ENCODE data around the gene KIFBP.
"Not testable (repeated sequence)": the region's sequence is repeated elsewhere in the genome, so short reads cannot be mapped to it uniquely, and the experiment has no call there.

The KIFBP gene

DNA sequence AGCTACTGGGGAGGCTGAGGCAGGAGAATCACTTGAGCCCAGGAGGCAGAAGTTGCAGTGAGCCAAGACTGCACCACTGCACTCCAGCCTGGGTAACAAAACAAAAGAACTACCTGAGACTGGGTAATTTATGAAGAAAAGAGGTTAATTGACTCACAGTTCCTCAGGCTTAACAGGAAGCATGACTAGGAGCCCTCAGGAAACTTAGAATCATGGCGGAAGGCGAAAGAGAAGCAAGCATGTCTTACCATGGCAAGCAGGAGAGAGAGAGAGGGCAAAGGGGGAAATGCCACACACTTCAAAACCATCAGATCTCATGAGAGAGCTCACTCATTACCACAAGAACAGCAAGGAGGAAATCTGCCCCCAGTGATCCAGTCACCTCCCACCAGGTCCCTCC is 24.2 kb downstream of the KIFBP start:
- DNase-seq; H3K4me3 Mint-ChIP-seq; ATAC-seq (replicated peaks); H3K9me3 Mint-ChIP-seq; H3K27me3 Mint-ChIP-seq; H3K4me1 Mint-ChIP-seq (ENCODE audit: low read depth in 2 of 2): not testable (repeated sequence)
- Mint-ChIP-seq H3K27ac (peak overlapping the region in 1 of 2 donors; percentile 22), H3K36me3 (ENCODE audit: insufficient read depth) (peaks cover 21% of the 10 kb centered on the region)

DNA sequence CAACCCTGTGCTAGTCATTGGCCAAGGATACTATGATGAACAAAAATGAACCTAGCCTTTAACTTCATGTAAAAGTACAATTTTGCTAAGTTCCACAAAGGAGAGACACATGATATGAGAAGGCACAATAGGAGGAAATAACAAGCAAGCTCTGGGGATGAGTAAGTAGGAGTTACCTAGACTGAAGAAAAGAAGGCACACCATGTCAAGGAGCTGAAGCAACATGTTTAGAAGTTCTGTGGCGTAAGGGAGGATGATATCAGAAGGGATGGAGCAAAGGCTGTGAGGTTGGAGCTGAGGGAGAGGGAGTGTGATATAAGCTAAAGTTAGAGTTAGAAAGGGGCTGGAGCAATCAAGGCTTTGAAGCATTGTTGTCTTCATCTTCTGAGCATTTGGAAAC is 25.6 kb downstream of the KIFBP start:
- DNase-seq = no peak
- peaks cover 0 to 3% of the 10 kb centered on the region in 2 donors for H3K4me1 Mint-ChIP-seq (ENCODE audit: low read depth in 2 of 2)

GRCh38 chr10:69018613-69019012 is 30.0 kb downstream of the KIFBP start:
- Mint-ChIP-seq H3K4me3 (no peak overlapping the region), H3K27ac (no peak overlapping the region), H3K9me3 (no peaks in the 10 kb centered on the region), H3K27me3 (no peaks in the 10 kb centered on the region), H3K4me1 (ENCODE audit: low read depth in 2 of 2) (peaks cover 0 to 2% of the 10 kb centered on the region in 2 donors), H3K36me3 (ENCODE audit: insufficient read depth) (peaks cover 6% of the 10 kb centered on the region)
- ATAC-seq (replicated peaks) = no peak
- no peak for DNase-seq

More for the DNA sequence above, 25.6 kb downstream of the KIFBP start:
- peaks cover 16% of the 10 kb centered on the region for H3K36me3 Mint-ChIP-seq (ENCODE audit: insufficient read depth)
- H3K4me3 Mint-ChIP-seq = no peak overlapping the region
- H3K9me3 Mint-ChIP-seq = no peaks in the 10 kb centered on the region
- H3K27me3 Mint-ChIP-seq = no peaks in the 10 kb centered on the region
- no peak for ATAC-seq (replicated peaks)
- H3K27ac Mint-ChIP-seq = no peak overlapping the region

DNA sequence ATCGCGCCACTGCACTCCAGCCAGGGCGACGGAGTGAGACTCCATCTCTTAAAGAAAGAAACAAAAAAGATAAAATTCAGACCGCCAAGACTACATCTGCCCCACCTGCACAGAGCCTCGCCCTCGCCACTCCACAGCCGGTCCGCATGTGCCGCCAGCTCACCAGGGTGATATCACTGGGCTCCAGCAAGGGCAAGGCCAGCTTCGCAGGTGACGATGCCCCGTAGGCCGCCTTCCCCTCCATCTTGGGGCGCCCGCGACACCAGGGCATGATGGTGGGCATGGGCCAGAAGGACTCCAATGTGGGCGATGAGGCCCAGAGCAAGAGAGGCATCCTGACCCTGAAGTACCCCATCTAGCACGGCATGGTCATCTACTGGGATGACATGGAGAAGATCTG is 34.0 kb downstream of the KIFBP start:
- H3K4me1 Mint-ChIP-seq (ENCODE audit: low read depth in 2 of 2) = peaks cover 4 to 8% of the 10 kb centered on the region in 2 donors
- H3K4me3 Mint-ChIP-seq = no peak overlapping the region
- no peaks in the 10 kb centered on the region for H3K27me3 Mint-ChIP-seq
- DNase-seq (no peak), ATAC-seq (replicated peaks) (no peak)
- no peaks in the 10 kb centered on the region for H3K36me3 Mint-ChIP-seq (ENCODE audit: insufficient read depth)
- no peaks in the 10 kb centered on the region for H3K9me3 Mint-ChIP-seq
- H3K27ac Mint-ChIP-seq = no peak overlapping the region

DNA sequence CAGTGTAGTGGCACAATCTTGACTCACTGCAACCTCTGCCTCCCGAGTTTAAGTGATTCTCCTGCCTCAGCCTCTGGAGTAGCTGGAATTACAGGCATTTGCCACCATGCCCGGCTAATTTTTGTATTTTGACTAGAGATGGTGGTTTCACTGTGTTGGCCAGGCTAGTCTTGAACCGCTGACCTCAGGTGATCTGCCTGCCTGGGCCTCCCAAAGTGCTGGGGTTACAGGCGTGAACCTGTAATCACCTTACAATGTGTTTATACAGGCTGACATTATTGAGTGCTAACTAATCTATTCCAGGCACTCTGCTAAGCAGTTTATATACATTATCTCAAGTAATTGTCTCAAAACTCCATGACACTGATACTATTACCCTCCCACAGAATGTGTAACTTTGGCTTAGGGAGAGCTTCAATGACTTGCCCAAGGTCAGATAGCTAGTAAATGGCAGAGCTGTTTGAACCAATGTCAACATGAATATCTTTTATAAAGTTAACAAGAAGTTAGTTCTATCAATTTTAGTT is 36.8 kb downstream of the KIFBP start:
- ATAC-seq (replicated peaks) = no peak
- H3K9me3 Mint-ChIP-seq = no peaks in the 10 kb centered on the region
- peaks cover 4 to 10% of the 10 kb centered on the region in 2 donors for H3K4me1 Mint-ChIP-seq (ENCODE audit: low read depth in 2 of 2)
- H3K4me3 Mint-ChIP-seq = no peak overlapping the region
- no peaks in the 10 kb centered on the region for H3K36me3 Mint-ChIP-seq (ENCODE audit: insufficient read depth)
- no peak for DNase-seq
- no peaks in the 10 kb centered on the region for H3K27me3 Mint-ChIP-seq
- peak overlapping the region in 1 of 2 donors; percentile 91 for H3K27ac Mint-ChIP-seq

DNA sequence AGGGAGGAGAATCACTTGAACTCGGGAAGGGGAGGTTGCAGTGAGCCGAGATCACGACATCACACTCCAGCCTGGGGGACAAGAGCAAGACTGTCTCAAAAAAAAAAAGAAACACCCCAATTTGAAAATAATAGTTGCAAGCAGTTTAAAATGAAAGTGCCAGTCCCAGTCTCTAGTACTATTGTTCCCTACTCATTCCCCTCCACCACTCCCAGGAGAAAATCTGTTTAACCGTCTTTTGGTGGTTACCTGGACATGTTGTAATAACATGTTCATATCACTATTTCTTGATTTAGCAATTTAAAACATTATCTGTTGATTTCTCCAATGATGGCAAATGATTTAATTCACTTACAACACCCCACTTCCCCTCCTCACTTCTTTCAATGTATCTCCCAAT is 44.7 kb downstream of the KIFBP start:
- H3K4me3 Mint-ChIP-seq = no peak overlapping the region
- ATAC-seq (replicated peaks) (no peak), DNase-seq (no peak)
- no peaks in the 10 kb centered on the region for H3K9me3 Mint-ChIP-seq
- peaks cover 0 to 2% of the 10 kb centered on the region in 2 donors for H3K4me1 Mint-ChIP-seq (ENCODE audit: low read depth in 2 of 2)
- H3K36me3 Mint-ChIP-seq (ENCODE audit: insufficient read depth) = no peaks in the 10 kb centered on the region
- no peak overlapping the region for H3K27ac Mint-ChIP-seq
- no peaks in the 10 kb centered on the region for H3K27me3 Mint-ChIP-seq

DNA sequence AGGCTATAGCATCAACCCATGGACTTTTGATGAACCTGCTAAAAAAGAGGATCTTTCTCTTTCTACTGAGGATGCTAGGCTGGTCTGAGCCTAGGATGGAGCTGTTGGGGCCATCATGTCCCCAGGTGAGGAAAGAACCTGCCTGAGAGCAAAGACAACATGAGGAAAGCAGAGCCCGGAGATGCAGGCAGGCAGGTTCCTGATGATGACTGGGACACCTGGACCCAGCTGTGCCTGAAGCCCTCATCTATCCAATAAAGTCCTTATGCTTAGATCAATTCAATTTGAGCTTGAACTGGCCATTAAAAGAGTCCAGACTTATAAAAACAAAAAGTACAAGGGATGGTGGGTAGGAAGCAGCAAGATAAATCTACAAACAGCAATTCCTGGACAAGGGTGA is 48.9 kb downstream of the KIFBP start:
- no peak for ATAC-seq (replicated peaks)
- Mint-ChIP-seq H3K27me3 (no peaks in the 10 kb centered on the region), H3K27ac (peak overlapping the region; percentile 59 to 80), H3K4me3 (no peak overlapping the region), H3K9me3 (no peaks in the 10 kb centered on the region), H3K36me3 (ENCODE audit: insufficient read depth) (no peaks in the 10 kb centered on the region), H3K4me1 (ENCODE audit: low read depth in 2 of 2) (peaks cover 0 to 2% of the 10 kb centered on the region in 2 donors)
- no peak for DNase-seq

DNA sequence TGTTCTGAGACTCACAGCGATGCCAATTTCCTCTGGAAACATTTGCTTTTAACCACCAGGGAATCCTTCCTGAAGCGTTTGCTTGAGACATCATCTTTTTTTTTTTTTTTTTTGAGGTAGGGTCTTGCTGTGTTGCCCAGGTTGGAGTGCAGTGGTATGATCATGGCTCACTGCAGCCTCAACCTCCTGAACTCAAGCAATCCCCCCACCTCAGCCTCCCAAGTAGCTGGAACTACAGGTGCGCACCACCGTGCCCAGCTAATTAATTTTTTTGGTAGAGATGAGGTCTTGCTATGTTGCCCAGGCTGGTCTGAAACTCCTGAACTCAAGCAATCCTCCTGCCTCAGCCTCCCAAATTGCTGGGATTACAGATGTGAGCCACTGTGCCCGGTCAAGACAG is 52.3 kb downstream of the KIFBP start:
- DNase-seq; H3K9me3 Mint-ChIP-seq; H3K36me3 Mint-ChIP-seq (ENCODE audit: insufficient read depth); H3K27me3 Mint-ChIP-seq; ATAC-seq (replicated peaks); H3K4me3 Mint-ChIP-seq: not testable (repeated sequence)
- Mint-ChIP-seq H3K27ac (peak overlapping the region in 1 of 2 donors; percentile 28), H3K4me1 (ENCODE audit: low read depth in 2 of 2) (peaks cover 23 to 24% of the 10 kb centered on the region in 2 donors)

- Mint-ChIP-seq H3K4me3 (no peak overlapping the region), H3K27ac (no peak overlapping the region)
- no peak for DNase-seq
Observed at GRCh38 chr10:69042417-69042816, 53.8 kb downstream of the KIFBP start.

GRCh38 chr10:69042838-69043237 is 54.2 kb downstream of the KIFBP start:
- Mint-ChIP-seq H3K36me3 (ENCODE audit: insufficient read depth) (peaks cover 7% of the 10 kb centered on the region), H3K4me3 (no peak overlapping the region), H3K4me1 (ENCODE audit: low read depth in 2 of 2) (peaks cover 25 to 28% of the 10 kb centered on the region in 2 donors), H3K27me3 (no peaks in the 10 kb centered on the region), H3K27ac (no peak overlapping the region), H3K9me3 (no peaks in the 10 kb centered on the region)
- no peak for DNase-seq
- no peak for ATAC-seq (replicated peaks)

More at GRCh38 chr10:69042417-69042816, 53.8 kb downstream of the KIFBP start:
- no peaks in the 10 kb centered on the region for H3K9me3 Mint-ChIP-seq
- peaks cover 27 to 28% of the 10 kb centered on the region in 2 donors for H3K4me1 Mint-ChIP-seq (ENCODE audit: low read depth in 2 of 2)
- no peaks in the 10 kb centered on the region for H3K27me3 Mint-ChIP-seq
- H3K36me3 Mint-ChIP-seq (ENCODE audit: insufficient read depth) = peaks cover 7% of the 10 kb centered on the region
- no peak for ATAC-seq (replicated peaks)

DNA sequence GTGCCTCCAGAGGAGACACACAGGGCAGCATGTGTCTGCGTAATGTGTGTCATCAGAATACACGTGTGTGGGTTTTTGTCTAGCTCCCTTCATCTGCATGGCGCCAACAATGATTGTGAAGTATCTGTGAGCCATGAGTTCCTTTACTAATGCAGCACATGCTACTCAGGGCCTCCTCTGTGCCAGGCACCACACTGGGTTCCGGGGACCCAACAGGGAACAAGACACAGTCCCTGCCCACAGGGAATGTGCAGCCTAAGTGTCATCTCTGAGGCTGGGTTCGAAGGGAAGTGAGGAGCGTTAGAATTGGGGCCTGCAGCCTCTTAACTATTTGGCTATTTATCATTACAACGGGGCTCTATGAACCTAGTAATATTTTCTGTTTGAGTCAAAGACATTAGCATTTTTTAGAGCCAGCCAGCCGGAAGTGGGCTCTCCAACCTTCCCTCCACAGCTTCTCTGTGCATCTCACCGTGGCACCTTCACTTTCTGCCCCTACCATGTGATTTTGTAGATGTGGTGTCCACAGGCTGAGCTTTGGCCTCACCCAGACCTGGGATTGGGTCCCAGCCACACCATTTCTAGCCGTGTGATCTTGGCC is 55.4 kb downstream of the KIFBP start:
- Mint-ChIP-seq H3K36me3 (ENCODE audit: insufficient read depth) (peaks cover 7% of the 10 kb centered on the region), H3K27ac (peak overlapping the region; percentile 98 to 100), H3K9me3 (no peaks in the 10 kb centered on the region), H3K4me1 (ENCODE audit: low read depth in 2 of 2) (peaks cover 27 to 28% of the 10 kb centered on the region in 2 donors), H3K27me3 (no peaks in the 10 kb centered on the region), H3K4me3 (peak overlapping the region; percentile 74 to 83)
- DNase-seq = peak; percentile 37 to 57 (median 38)
- ATAC-seq (replicated peaks) = peak; percentile 50

GRCh38 chr10:69044546-69044945 is 55.9 kb downstream of the KIFBP start:
- peaks cover 27 to 28% of the 10 kb centered on the region in 2 donors for H3K4me1 Mint-ChIP-seq (ENCODE audit: low read depth in 2 of 2)

GRCh38 chr10:69045441-69046300 is 57.1 kb downstream of the KIFBP start:
- peaks cover 10% of the 10 kb centered on the region for H3K36me3 Mint-ChIP-seq (ENCODE audit: insufficient read depth)
- H3K27me3 Mint-ChIP-seq = no peaks in the 10 kb centered on the region
- peaks cover 27 to 28% of the 10 kb centered on the region in 2 donors for H3K4me1 Mint-ChIP-seq (ENCODE audit: low read depth in 2 of 2)
- DNase-seq = peak; percentile 33 to 48 (median 34)
- H3K27ac Mint-ChIP-seq = peak overlapping the region; percentile 98 to 100
- no peaks in the 10 kb centered on the region for H3K9me3 Mint-ChIP-seq
- peak; percentile 79 for ATAC-seq (replicated peaks)
- H3K4me3 Mint-ChIP-seq = peak overlapping the region; percentile 74 to 83

More at GRCh38 chr10:69044546-69044945, 55.9 kb downstream of the KIFBP start:
- no peaks in the 10 kb centered on the region for H3K27me3 Mint-ChIP-seq
- H3K9me3 Mint-ChIP-seq = no peaks in the 10 kb centered on the region
- DNase-seq = no peak
- peak; percentile 30 for ATAC-seq (replicated peaks)
- peaks cover 10% of the 10 kb centered on the region for H3K36me3 Mint-ChIP-seq (ENCODE audit: insufficient read depth)
- H3K4me3 Mint-ChIP-seq = peak overlapping the region; percentile 74 to 83
- peak overlapping the region; percentile 98 to 100 for H3K27ac Mint-ChIP-seq
